Retina (tissue), 1 donor: ENCODE data around the gene OSBPL2.

Experiments
- DNase-seq: peaks from one replicate; pipeline ENCODE4 v3.0.0-alpha.2; 2016

Gene OSBPL2

GRCh38 chr20:62329389-62330377 is 91.4 kb downstream of the OSBPL2 start:
- no peak for DNase-seq

- DNase-seq: no peak
Observed at GRCh38 chr20:62330576-62331317, 92.4 kb downstream of the OSBPL2 start.

- DNase-seq: no peak
Observed at GRCh38 chr20:62331347-62331746, 93.0 kb downstream of the OSBPL2 start.

GRCh38 chr20:62332421-62332820 is 94.1 kb downstream of the OSBPL2 start:
- no peak for DNase-seq

GRCh38 chr20:62332989-62333819 is 94.9 kb downstream of the OSBPL2 start:
- no peak for DNase-seq

- no peak for DNase-seq
Observed at GRCh38 chr20:62333820-62334595, 95.7 kb downstream of the OSBPL2 start.

- no peak for DNase-seq
Observed at GRCh38 chr20:62334881-62335280, 96.6 kb downstream of the OSBPL2 start.

GRCh38 chr20:62335532-62335931 is 97.2 kb downstream of the OSBPL2 start:
- no peak for DNase-seq

- no peak for DNase-seq
Observed at GRCh38 chr20:62336329-62336728, 98.0 kb downstream of the OSBPL2 start.

GRCh38 chr20:62336775-62337557 is 98.6 kb downstream of the OSBPL2 start:
- no peak for DNase-seq

- no peak for DNase-seq
Observed at GRCh38 chr20:62337558-62338293, 99.4 kb downstream of the OSBPL2 start.

- no peak for DNase-seq
Observed at GRCh38 chr20:62338294-62338620, 99.9 kb downstream of the OSBPL2 start.

- DNase-seq: no peak
Observed at GRCh38 chr20:62339647-62340062, 101.3 kb downstream of the OSBPL2 start.

GRCh38 chr20:62342910-62343309 is 104.6 kb downstream of the OSBPL2 start:
- DNase-seq: no peak

GRCh38 chr20:62344092-62344491 is 105.8 kb downstream of the OSBPL2 start:
- DNase-seq: no peak

- DNase-seq: no peak
Observed at GRCh38 chr20:62344782-62345181, 106.5 kb downstream of the OSBPL2 start.
